GM18526 (cell line): ENCODE data around the gene SEMA4G.

Source experiments
- POLR2A ChIP-seq: IDR thresholded peaks from 3 replicates; pipeline ENCODE4 v1.6.1; 2011; ENCODE audit not compliant: insufficient read length; ENCODE audit errors: extremely low read depth

The SEMA4G gene

DNA sequence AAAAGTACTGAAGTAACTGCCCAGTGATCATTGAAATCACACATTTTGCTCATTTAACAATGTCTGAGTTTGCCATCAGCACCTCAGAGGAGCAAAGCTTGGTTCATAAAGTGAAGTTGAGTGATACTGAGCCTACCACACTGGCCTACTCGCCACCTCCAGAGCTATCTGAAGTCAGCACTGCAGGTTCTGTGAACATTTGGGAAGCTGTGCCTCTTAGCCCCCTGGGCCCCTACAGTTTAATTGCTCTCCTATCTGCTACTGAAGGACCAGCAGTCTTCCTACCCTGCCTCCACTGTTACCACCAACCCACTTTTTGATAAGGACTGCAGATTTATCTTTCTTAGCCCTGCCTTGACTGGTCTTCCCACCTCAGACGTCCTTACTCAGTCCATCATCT, 2.0 kb upstream of the SEMA4G start:
- TF ChIP-seq POLR2A = no peak

DNA sequence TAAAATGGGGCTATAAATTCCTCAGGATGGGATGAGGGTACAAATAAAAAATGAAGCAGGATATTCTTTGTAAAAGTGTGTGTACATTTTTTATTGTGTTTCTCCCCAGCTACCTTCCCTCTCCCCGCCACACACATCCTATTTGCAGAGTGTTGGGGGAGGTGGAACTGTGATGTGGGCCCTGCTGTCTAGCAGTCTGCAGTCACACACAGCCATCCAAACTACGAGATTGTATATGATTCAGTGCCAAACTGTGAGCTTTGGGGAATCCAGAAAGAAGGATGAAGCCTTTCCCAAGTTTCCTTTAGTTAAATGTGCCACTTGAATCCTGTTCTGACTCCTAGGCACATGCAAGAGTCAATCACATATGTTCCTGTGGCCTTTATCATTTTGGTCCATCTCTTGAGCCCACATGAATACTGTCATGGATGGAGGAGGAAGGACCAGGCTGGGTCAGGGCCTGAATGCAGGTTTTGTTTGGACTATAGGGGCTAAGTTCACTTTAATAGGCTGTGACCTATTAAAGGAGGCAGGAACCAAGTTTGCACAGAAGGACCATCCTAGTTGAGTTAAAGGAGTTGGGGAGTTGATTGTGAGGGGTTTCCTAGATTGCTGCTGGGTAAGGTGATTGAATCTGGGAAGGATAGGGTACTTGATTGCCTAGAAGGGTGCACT, 1.1 kb upstream of the SEMA4G start:
- no peak for TF ChIP-seq POLR2A

DNA sequence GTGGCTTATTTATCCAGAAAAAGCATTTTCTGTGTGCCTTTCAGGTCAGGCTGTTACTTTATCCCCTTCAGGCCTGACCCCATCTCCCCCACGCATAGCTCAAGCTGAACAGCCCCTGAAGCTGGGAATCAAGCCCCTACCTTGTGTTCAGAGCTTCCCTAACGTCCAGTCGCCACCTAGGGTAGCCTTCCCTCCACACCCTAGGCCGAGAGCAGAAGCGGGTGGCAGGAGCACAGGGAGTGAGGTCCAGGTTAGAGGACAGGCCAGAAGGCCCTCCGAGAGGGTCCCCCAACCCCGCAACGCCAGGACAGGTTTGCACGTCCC, 479 bp upstream of the SEMA4G start:
- TF ChIP-seq POLR2A = no peak

DNA sequence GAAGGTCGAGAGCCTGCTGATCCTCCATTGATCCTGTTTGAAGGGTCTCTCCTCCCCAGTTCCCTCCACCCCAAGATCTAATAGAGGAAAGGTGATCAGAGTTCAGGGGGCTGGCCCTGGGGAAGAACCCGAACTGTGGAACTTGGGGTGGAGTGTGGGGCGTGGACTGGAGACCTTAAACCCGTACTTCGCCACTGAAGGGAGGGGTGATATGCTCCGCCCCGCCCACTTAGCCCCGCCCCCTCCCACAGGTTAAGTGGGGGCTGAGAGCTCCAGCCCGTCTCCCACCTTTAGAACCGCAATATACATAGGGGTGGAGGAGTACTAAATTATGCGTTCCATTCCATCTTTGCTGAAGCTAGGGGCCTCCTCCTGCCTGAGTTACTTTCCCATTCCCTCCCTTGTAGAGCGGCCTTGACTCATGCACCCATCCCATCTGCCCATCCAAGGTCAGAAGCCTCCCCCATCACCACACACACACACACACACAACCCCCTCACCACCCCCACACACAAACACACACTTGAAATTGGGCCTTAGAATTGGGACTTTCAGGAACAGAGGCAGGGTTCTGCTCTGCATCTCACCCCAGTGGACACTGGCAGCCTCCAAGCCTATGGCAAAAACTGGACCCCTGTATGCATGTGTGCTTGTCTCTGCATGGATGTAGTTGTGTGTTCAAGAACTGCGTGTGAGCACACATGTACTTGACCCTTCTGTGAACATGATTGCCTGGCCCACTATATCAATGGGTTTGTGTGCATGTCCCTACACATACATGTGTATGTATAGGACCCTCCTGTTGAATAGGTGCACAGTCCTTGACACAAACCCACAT, 991 bp downstream of the SEMA4G start:
- no peak for TF ChIP-seq POLR2A

DNA sequence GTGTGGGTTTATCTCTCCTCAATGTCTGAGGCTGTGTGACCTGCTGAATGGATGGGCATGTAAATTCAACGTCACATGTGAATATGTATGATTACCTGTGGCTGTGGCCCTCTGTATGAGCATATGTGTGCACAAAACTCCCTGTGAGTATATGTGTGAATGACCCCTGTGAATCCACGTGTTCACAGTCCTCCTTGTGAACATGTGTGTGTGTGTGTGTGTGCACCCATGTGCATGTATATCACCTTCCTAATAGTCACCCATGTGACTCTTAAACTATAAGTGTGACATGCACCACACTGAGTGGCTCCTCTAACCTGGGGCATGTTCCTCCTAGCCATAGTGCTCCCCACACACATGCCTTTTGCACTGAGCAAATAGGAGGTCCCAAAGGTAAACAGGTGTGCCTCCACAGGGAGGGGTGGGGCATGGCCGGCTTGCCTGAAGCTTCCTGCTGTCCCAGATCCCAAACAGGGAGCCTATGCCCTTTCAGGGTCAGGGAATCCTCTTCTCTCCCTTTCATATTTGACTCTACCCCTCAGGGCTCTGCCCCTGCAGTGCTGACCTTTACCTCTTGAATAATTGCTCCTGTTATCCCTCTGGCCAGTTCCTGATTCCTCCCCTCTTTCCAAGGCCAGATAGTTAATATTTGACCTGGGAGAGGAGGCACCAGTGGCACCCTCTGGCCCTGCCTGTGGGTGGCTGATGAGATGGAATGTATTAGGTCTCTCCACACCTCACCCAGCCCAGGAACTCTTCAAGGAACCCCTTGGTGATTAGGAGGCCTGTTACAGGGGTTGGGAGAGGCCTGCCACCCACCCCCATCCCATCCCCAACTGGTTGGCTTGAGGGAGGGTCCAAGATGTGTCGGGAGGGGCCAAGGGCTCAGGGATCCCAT, 1.9 kb downstream of the SEMA4G start:
- TF ChIP-seq POLR2A = no peak

DNA sequence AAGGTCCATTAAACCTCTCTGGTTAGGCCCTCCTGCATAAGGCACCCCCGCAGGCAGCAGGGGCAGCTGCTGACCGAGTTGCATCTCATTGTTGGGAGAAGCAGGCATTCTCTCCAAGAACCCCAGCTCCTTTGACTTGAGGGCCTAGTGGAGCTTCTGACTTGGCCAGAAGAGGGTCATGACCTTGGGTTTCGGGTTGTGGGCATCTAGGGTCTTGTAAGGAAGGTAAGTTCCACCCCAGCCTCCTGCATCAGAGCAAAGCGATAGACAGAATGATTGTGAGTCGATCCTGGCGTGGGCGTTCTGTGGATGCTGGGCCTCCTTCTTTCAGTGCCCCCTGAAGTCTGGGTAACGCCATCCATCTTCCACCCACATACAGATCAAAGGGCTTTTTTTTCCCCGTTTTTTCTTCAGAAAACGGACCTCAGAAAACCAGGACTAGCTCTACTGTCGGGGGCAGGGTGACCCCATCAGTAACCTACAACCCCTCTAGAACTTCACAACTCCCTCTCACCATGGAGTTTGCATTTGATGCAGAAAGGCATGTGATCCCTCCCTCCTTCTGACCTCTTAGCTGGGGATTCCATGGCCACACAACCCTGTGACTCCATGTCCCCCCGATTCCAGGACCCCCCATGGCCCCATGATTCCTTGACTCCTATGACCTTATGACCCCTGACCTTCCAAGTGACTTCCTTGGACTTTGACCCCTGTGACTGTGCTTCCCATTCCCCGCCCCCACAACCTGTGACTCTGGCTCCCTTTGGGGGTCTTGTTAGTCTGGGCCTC, 3.0 kb downstream of the SEMA4G start:
- TF ChIP-seq POLR2A = no peak

DNA sequence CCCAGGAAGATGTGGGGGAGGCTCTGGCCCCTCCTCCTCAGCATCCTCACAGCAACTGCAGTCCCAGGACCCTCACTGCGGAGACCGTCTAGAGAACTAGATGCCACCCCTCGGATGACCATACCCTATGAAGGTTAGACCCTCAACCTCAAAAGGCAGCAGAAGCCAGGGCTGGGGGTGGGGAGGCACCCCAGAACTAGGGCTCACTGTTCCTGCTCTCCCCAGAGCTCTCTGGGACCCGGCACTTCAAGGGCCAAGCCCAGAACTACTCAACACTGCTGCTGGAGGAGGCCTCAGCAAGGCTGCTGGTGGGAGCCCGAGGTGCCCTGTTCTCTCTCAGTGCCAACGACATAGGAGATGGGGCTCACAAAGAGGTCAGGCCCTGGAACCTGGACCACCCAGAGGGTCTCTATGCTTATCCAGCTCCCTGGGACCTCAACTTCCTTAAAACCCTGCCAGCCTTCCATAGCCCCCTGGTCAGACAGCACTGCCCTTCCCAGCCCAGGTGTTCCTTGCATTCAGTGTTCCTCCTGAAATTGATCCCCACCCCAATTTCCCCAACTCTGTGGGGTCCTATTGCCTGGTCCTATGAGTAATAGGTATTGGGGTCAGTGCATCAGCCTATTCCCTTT, 3.7 kb downstream of the SEMA4G start:
- no peak for TF ChIP-seq POLR2A

DNA sequence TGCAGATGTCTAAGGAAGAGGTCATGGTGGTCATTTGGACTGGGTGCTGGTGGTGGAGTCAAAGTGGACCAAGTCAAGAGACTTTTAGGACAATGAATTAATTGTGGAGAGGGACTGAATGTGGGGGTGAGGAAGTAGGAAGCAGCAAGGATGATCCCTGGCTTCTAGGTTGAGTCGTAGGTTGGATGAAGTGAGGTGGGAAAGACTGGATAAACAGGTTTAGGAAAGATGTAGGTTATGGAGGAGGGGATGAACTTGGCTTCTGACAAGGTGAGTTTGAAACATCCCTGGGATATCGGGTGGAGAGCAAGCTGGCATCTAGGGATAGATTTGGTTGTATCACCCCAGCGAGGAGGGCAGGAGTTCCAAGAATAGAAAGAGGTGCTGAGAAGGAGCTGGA, 7.6 kb downstream of the SEMA4G start:
- TF ChIP-seq POLR2A = no peak

DNA sequence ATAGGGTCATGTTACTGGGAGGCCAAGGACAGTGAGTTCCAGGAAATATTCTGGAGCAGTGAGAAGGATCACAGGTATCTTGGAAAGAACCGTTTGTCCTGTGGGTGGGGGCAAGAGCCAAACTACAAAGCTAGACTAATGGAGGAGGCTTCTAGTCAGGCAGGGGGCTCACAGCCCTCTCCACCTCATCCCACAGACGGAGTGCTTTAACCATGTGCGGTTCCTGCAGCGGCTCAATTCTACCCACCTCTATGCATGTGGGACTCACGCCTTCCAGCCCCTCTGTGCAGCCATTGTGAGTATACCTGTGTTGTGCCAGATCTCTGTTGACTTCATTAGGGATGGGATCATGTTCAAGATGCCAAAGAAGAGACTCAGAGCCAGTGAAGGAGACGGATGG, 8.1 kb downstream of the SEMA4G start:
- no peak for TF ChIP-seq POLR2A

DNA sequence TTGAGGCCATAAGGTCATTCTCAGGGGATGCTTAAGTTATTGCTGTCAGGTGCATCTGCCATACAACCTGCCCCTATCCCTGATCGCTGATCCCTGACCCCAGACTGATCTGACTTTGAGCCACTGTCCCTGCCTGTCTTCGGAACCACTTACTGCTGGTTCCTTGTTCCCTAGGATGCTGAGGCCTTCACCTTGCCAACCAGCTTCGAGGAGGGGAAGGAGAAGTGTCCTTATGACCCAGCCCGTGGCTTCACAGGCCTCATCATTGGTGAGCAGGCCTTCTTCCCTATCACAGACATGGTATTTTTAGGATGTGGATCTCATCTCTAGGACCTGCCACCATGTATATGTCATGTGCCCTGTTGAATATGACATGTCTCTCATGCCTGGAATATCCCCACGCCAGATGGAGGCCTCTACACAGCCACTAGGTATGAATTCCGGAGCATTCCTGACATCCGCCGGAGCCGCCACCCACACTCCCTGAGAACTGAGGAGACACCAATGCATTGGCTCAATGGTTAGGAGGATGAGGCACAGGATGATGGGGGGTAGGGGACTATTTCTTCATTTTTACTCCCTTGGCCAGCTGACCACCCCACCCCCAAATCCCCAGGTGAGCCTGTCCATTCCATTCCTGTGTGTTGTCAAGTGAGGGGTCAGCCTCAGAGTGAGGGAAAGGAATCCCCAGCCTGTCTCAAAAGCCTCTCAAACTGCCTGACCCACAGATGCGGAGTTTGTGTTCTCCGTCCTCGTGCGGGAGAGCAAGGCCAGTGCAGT, 9.0 kb downstream of the SEMA4G start:
- TF ChIP-seq POLR2A = no peak

DNA sequence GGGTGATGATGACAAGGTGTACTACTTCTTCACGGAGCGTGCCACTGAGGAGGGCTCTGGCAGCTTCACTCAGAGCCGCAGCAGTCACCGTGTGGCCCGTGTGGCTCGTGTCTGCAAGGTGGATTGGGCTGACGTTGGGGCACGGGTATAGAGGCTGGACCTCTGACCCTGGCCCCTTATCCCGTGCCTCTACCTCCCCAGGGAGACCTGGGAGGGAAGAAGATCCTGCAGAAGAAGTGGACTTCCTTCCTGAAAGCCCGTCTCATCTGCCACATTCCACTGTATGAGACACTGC, 9.5 kb downstream of the SEMA4G start:
- TF ChIP-seq POLR2A = no peak

DNA sequence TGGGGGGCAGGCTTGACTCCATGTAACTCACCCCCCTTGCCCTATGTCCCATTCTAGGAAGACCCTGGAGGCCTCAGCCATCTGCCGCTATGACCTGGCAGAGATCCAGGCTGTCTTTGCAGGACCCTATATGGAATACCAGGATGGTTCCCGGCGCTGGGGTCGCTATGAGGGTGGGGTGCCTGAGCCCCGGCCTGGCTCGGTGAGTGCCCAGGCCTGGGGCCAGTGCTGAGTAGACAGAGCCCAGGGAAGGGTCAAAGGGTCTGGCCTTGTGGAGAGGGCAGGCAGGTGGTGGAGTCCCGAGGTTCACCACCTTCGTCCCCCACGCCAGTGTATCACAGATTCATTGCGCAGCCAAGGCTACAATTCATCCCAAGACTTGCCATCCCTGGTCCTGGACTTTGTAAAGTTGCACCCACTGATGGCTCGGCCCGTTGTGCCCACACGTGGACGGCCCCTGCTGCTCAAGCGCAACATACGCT, 10.5 kb downstream of the SEMA4G start:
- no peak for TF ChIP-seq POLR2A

DNA sequence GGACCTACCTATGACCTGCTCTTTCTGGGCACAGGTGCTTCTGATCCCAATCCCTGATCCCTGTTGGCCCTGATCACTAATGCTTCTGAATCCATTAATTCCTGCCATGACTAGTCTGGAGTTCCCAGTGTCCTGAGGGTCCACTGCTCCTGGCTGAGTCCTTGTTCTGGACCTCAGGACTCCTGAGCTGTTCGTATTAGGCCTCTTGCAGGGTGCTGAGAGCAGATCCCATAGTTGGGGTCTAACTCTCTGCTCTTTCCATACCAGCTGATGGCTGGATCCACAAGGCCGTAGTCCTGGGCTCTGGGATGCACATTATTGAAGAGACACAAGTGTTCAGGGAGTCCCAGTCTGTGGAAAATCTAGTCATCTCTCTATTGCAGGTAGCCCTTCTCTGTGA, 11.0 kb downstream of the SEMA4G start:
- TF ChIP-seq POLR2A = no peak

DNA sequence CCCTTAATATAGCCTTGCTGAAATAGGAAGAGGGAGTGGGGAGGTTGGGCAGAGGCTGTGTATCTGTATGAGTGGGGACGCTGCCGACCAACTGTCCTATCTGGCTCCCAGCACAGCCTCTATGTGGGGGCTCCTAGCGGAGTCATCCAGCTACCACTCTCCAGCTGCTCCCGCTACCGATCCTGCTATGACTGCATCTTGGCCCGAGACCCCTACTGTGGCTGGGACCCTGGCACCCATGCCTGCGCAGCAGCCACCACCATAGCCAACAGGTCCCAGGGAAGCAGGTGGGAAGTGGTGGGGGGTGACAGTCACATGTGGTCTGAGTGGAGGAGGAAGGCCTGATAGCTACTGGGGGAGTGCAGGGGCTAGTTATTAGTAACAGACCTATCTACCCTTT, 11.4 kb downstream of the SEMA4G start:
- no peak for TF ChIP-seq POLR2A

DNA sequence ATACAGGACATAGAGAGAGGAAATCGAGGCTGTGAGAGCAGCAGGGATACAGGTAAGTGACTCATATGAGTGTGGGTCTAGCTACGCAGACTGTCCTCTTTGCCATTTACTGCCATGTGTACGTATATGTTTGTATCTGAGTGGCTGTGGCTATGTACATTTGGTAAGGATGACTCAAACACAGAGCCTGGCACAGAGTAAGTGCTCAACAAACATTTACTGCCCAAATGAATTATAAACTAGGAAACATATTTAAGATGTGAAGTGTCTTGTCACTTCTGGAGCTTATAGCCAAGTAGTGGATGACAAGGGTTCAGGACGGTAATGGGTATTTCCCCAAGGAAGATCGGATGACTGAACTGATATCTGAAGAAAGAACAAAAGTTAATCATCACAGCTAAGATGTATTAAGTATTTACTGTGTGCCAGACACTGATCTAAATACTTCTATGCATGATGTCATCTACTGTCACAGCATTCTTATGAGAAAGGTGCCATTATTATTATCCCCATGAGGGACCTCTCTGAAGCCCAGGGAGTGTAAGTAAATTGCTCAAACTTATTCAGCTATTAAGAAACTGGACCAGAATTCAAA, 12.0 kb downstream of the SEMA4G start:
- no peak for TF ChIP-seq POLR2A
